ENCODE results near the gene TRIM34.
"Not testable (repeated sequence)": the region's sequence is repeated elsewhere in the genome, so short reads cannot be mapped to it uniquely, and the experiment has no call there.

The TRIM34 gene

GRCh38 chr11:5622802-5623201, 2.0 kb upstream of the TRIM34 start:
- no peak for DNase-seq

- DNase-seq: peak in 3 of 4 experiments; percentile 2 to 11 (median 3)
Observed at GRCh38 chr11:5625281-5625680, 480 bp downstream of the TRIM34 start.

GRCh38 chr11:5626196-5626595, 1.4 kb downstream of the TRIM34 start:
- peak in 2 of 4 experiments; percentile 36 to 49 for DNase-seq

GRCh38 chr11:5631417-5631816, 6.6 kb downstream of the TRIM34 start:
- peak; percentile 6 to 52 (median 42) for DNase-seq

- peak; percentile 21 to 45 (median 32) for DNase-seq
Observed at GRCh38 chr11:5631969-5632635, 7.3 kb downstream of the TRIM34 start.

- no peak for DNase-seq
Observed at GRCh38 chr11:5639953-5640352, 15.2 kb downstream of the TRIM34 start.

- no peak for DNase-seq
Observed at GRCh38 chr11:5643585-5643984, 18.8 kb downstream of the TRIM34 start.

GRCh38 chr11:5646139-5646538, 21.3 kb downstream of the TRIM34 start:
- DNase-seq: no peak

GRCh38 chr11:5655474-5655873, 30.7 kb downstream of the TRIM34 start:
- no peak for DNase-seq

- DNase-seq: not testable (repeated sequence)
Observed at GRCh38 chr11:5656956-5657355, 32.2 kb downstream of the TRIM34 start.

- no peak for DNase-seq
Observed at GRCh38 chr11:5658318-5658717, 33.5 kb downstream of the TRIM34 start.

GRCh38 chr11:5663511-5663910, 38.7 kb downstream of the TRIM34 start:
- no peak for DNase-seq

- no peak for DNase-seq
Observed at GRCh38 chr11:5665051-5665570, 40.3 kb downstream of the TRIM34 start.

- DNase-seq: no peak
Observed at GRCh38 chr11:5665746-5666401, 41.1 kb downstream of the TRIM34 start.

- no peak for DNase-seq
Observed at GRCh38 chr11:5666402-5666793, 41.6 kb downstream of the TRIM34 start.

GRCh38 chr11:5671831-5672230, 47.0 kb downstream of the TRIM34 start:
- DNase-seq: no peak

- no peak for DNase-seq
Observed at GRCh38 chr11:5674391-5674790, 49.6 kb downstream of the TRIM34 start.

- DNase-seq: no peak
Observed at GRCh38 chr11:5679811-5680210, 55.0 kb downstream of the TRIM34 start.

- DNase-seq: not testable (repeated sequence)
Observed at GRCh38 chr11:5682890-5683441, 58.2 kb downstream of the TRIM34 start.

- DNase-seq: peak in 2 of 4 experiments; percentile 7 to 10
Observed at GRCh38 chr11:5683620-5684019, 58.8 kb downstream of the TRIM34 start.

GRCh38 chr11:5684036-5684645, 59.3 kb downstream of the TRIM34 start:
- DNase-seq: peak in 2 of 4 experiments; percentile 13 to 17

GRCh38 chr11:5684646-5685362, 60.0 kb downstream of the TRIM34 start, which contains the start of gene TRIM5:
TSS of gene TRIM5 (minus strand) at chr11:5685074. CDS start at chr11:5680177, 4,897 bp downstream.
- DNase-seq: peak; percentile 89 to 94 (median 92)
